ENCODE results near the gene UBAP2L.
"Not testable (repeated sequence)": the region's sequence is repeated elsewhere in the genome, so short reads cannot be mapped to it uniquely, and the experiment has no call there.

UBAP2L gene

GRCh38 chr1:154288661-154289060 is 67.9 kb downstream of the UBAP2L start:
- Histone ChIP-seq H3K4me3 (ENCODE audit: low read depth in 1 of 2, low read length in 2 of 2) (no peak overlapping the region), H3K27me3 (ENCODE audit: control insufficient read depth in 1 of 2, insufficient read depth in 2 of 2, low read length in 2 of 2) (no peaks in the 10 kb centered on the region), H3K9me3 (ENCODE audit: low read length) (no peaks in the 10 kb centered on the region), H3K9ac (ENCODE audit: low read length) (no peak overlapping the region), H3K27ac (ENCODE audit: low read depth, low read length) (no peak overlapping the region), H3K4me1 (ENCODE audit: insufficient read depth, low read length) (no peaks in the 10 kb centered on the region), H3K36me3 (ENCODE audit: insufficient read depth, low read length) (no peaks in the 10 kb centered on the region)

GRCh38 chr1:154290921-154291320 is 70.2 kb downstream of the UBAP2L start:
- H3K9ac ChIP-seq (ENCODE audit: low read length) = no peak overlapping the region
- no peak overlapping the region for H3K4me3 ChIP-seq (ENCODE audit: low read depth in 1 of 2, low read length in 2 of 2)
- H3K4me1 ChIP-seq (ENCODE audit: insufficient read depth, low read length) = no peaks in the 10 kb centered on the region
- H3K9me3 ChIP-seq (ENCODE audit: low read length) = no peaks in the 10 kb centered on the region
- H3K36me3 ChIP-seq (ENCODE audit: insufficient read depth, low read length) = no peaks in the 10 kb centered on the region
- H3K27me3 ChIP-seq (ENCODE audit: control insufficient read depth in 1 of 2, insufficient read depth in 2 of 2, low read length in 2 of 2) = no peaks in the 10 kb centered on the region
- H3K27ac ChIP-seq (ENCODE audit: low read depth, low read length) = no peak overlapping the region

GRCh38 chr1:154295408-154296235 is 74.9 kb downstream of the UBAP2L start:
- Histone ChIP-seq H3K9me3 (ENCODE audit: low read length) (no peaks in the 10 kb centered on the region), H3K9ac (ENCODE audit: low read length) (no peak overlapping the region), H3K36me3 (ENCODE audit: insufficient read depth, low read length) (no peaks in the 10 kb centered on the region), H3K4me1 (ENCODE audit: insufficient read depth, low read length) (no peaks in the 10 kb centered on the region), H3K27me3 (ENCODE audit: control insufficient read depth in 1 of 2, insufficient read depth in 2 of 2, low read length in 2 of 2) (no peaks in the 10 kb centered on the region), H3K27ac (ENCODE audit: low read depth, low read length) (no peak overlapping the region), H3K4me3 (ENCODE audit: low read depth in 1 of 2, low read length in 2 of 2) (no peak overlapping the region)

GRCh38 chr1:154301582-154301981 is 80.8 kb downstream of the UBAP2L start:
- no peaks in the 10 kb centered on the region for H3K4me1 ChIP-seq (ENCODE audit: insufficient read depth, low read length)
- no peaks in the 10 kb centered on the region for H3K36me3 ChIP-seq (ENCODE audit: insufficient read depth, low read length)
- H3K9me3 ChIP-seq (ENCODE audit: low read length) = no peaks in the 10 kb centered on the region
- H3K4me3 ChIP-seq (ENCODE audit: low read depth in 1 of 2, low read length in 2 of 2) = no peak overlapping the region
- no peaks in the 10 kb centered on the region for H3K27me3 ChIP-seq (ENCODE audit: control insufficient read depth in 1 of 2, insufficient read depth in 2 of 2, low read length in 2 of 2)
- no peak overlapping the region for H3K27ac ChIP-seq (ENCODE audit: low read depth, low read length)
- H3K9ac ChIP-seq (ENCODE audit: low read length) = no peak overlapping the region

GRCh38 chr1:154304664-154305337 is 84.0 kb downstream of the UBAP2L start:
- Histone ChIP-seq H3K9ac (ENCODE audit: low read length) (no peak overlapping the region), H3K27ac (ENCODE audit: low read depth, low read length) (no peak overlapping the region), H3K4me1 (ENCODE audit: insufficient read depth, low read length) (no peaks in the 10 kb centered on the region), H3K27me3 (ENCODE audit: control insufficient read depth in 1 of 2, insufficient read depth in 2 of 2, low read length in 2 of 2) (no peaks in the 10 kb centered on the region), H3K9me3 (ENCODE audit: low read length) (no peaks in the 10 kb centered on the region), H3K4me3 (ENCODE audit: low read depth in 1 of 2, low read length in 2 of 2) (no peak overlapping the region), H3K36me3 (ENCODE audit: insufficient read depth, low read length) (no peaks in the 10 kb centered on the region)

GRCh38 chr1:154306151-154306550 is 85.4 kb downstream of the UBAP2L start:
- Histone ChIP-seq H3K27ac (ENCODE audit: low read depth, low read length) (no peak overlapping the region), H3K4me1 (ENCODE audit: insufficient read depth, low read length) (no peaks in the 10 kb centered on the region), H3K27me3 (ENCODE audit: control insufficient read depth in 1 of 2, insufficient read depth in 2 of 2, low read length in 2 of 2) (no peaks in the 10 kb centered on the region), H3K9me3 (ENCODE audit: low read length) (no peaks in the 10 kb centered on the region), H3K9ac (ENCODE audit: low read length) (no peak overlapping the region), H3K36me3 (ENCODE audit: insufficient read depth, low read length) (no peaks in the 10 kb centered on the region), H3K4me3 (ENCODE audit: low read depth in 1 of 2, low read length in 2 of 2) (no peak overlapping the region)

- H3K4me1 ChIP-seq (ENCODE audit: insufficient read depth, low read length); H3K36me3 ChIP-seq (ENCODE audit: insufficient read depth, low read length); H3K27ac ChIP-seq (ENCODE audit: low read depth, low read length); H3K27me3 ChIP-seq (ENCODE audit: control insufficient read depth in 1 of 2, insufficient read depth in 2 of 2, low read length in 2 of 2); H3K4me3 ChIP-seq (ENCODE audit: low read depth in 1 of 2, low read length in 2 of 2); H3K9ac ChIP-seq (ENCODE audit: low read length); H3K9me3 ChIP-seq (ENCODE audit: low read length): not testable (repeated sequence)
These were observed 87.0 kb downstream of the UBAP2L start for GRCh38 chr1:154307670-154308270.

- not testable (repeated sequence) for H3K4me3 ChIP-seq (ENCODE audit: low read depth in 1 of 2, low read length in 2 of 2); H3K27me3 ChIP-seq (ENCODE audit: control insufficient read depth in 1 of 2, insufficient read depth in 2 of 2, low read length in 2 of 2); H3K4me1 ChIP-seq (ENCODE audit: insufficient read depth, low read length); H3K9ac ChIP-seq (ENCODE audit: low read length); H3K27ac ChIP-seq (ENCODE audit: low read depth, low read length); H3K9me3 ChIP-seq (ENCODE audit: low read length); H3K36me3 ChIP-seq (ENCODE audit: insufficient read depth, low read length)
These were observed 88.4 kb downstream of the UBAP2L start for GRCh38 chr1:154309136-154309535.

- not testable (repeated sequence) for H3K27me3 ChIP-seq (ENCODE audit: control insufficient read depth in 1 of 2, insufficient read depth in 2 of 2, low read length in 2 of 2); H3K27ac ChIP-seq (ENCODE audit: low read depth, low read length); H3K36me3 ChIP-seq (ENCODE audit: insufficient read depth, low read length); H3K9ac ChIP-seq (ENCODE audit: low read length); H3K4me1 ChIP-seq (ENCODE audit: insufficient read depth, low read length); H3K9me3 ChIP-seq (ENCODE audit: low read length); H3K4me3 ChIP-seq (ENCODE audit: low read depth in 1 of 2, low read length in 2 of 2)
These were observed 91.7 kb downstream of the UBAP2L start for GRCh38 chr1:154312229-154313065.

- no peaks in the 10 kb centered on the region for H3K27me3 ChIP-seq (ENCODE audit: control insufficient read depth in 1 of 2, insufficient read depth in 2 of 2, low read length in 2 of 2)
- H3K9ac ChIP-seq (ENCODE audit: low read length) = no peak overlapping the region
- H3K4me3 ChIP-seq (ENCODE audit: low read depth in 1 of 2, low read length in 2 of 2) = no peak overlapping the region
- no peaks in the 10 kb centered on the region for H3K4me1 ChIP-seq (ENCODE audit: insufficient read depth, low read length)
- H3K27ac ChIP-seq (ENCODE audit: low read depth, low read length) = no peak overlapping the region
- H3K9me3 ChIP-seq (ENCODE audit: low read length) = no peaks in the 10 kb centered on the region
- no peaks in the 10 kb centered on the region for H3K36me3 ChIP-seq (ENCODE audit: insufficient read depth, low read length)
These were observed 92.3 kb downstream of the UBAP2L start for GRCh38 chr1:154313066-154313356.

GRCh38 chr1:154314226-154314625 is 93.5 kb downstream of the UBAP2L start:
- H3K9me3 ChIP-seq (ENCODE audit: low read length); H3K9ac ChIP-seq (ENCODE audit: low read length); H3K27me3 ChIP-seq (ENCODE audit: control insufficient read depth in 1 of 2, insufficient read depth in 2 of 2, low read length in 2 of 2); H3K4me3 ChIP-seq (ENCODE audit: low read depth in 1 of 2, low read length in 2 of 2); H3K27ac ChIP-seq (ENCODE audit: low read depth, low read length); H3K36me3 ChIP-seq (ENCODE audit: insufficient read depth, low read length); H3K4me1 ChIP-seq (ENCODE audit: insufficient read depth, low read length): not testable (repeated sequence)
